ENCODE measurements around the gene XXYLT1.

GRCh38 chr3:195238586-195239118 lies 32.3 kb downstream of the XXYLT1 start:
- TF ChIP-seq FOXA1 (IDR thresholded peaks at IDR 0.05): no peak
- TF ChIP-seq SP1 (IDR thresholded peaks at IDR 0.05): no peak
- no peak for TF ChIP-seq PKNOX1 (IDR thresholded peaks at IDR 0.05)
- no peak for TF ChIP-seq SUZ12 (IDR thresholded peaks at IDR 0.05)
- TF ChIP-seq FOXM1 (IDR thresholded peaks at IDR 0.05; ENCODE audit: borderline replicate concordance): no peak
- TF ChIP-seq TARDBP (IDR thresholded peaks at IDR 0.05): no peak
- TF ChIP-seq ARNT (IDR thresholded peaks at IDR 0.05): no peak
- TF ChIP-seq ZNF384 (IDR thresholded peaks at IDR 0.05): no peak

Measured in HEK293T (cell line).